ENCODE measurements around the gene PDCD4. TPM values are rescaled to one million over a fixed set of nuclear protein-coding genes. Genes with fewer than 3 reads are reported as not detected.

PDCD4 gene
- polyA plus RNA-seq, 1 of the 3 experiments (the other 2 are of a cell fraction): 23.3 TPM

GRCh38 chr10:110845756-110846620 is 25.7 kb upstream of the PDCD4 start:
- Histone ChIP-seq H3K4me1 (ENCODE audit: control insufficient read depth in 1 of 2, insufficient read depth in 2 of 2, low read depth in 1 of 2, low read length in 1 of 2) (peaks cover 0 to 14% of the 10 kb centered on the region in 2 experiments; a peak in 1 of 4 replicates), H3K9ac (no peak overlapping the region), H3K27me3 (ENCODE audit: insufficient read depth) (no peaks in the 10 kb centered on the region), H3K9me3 (no peaks in the 10 kb centered on the region), H3K4me3 (ENCODE audit: low read depth in 2 of 2, low read length in 1 of 2) (no peak overlapping the region), H3K9me2 (no peaks in the 10 kb centered on the region), H3K27ac (ENCODE audit: low read depth in 2 of 2, low read length in 1 of 2) (no peak overlapping the region; a peak in 1 of 4 replicates), H3F3A (replicated peaks; ENCODE audit: insufficient read depth) (no peaks in the 10 kb centered on the region), H4K20me1 (ENCODE audit: insufficient read depth) (no peaks in the 10 kb centered on the region), H3K79me2 (ENCODE audit: insufficient read depth) (no peaks in the 10 kb centered on the region), H2AFZ (ENCODE audit: low read depth) (no peak overlapping the region), H3K4me2 (no peak overlapping the region), H3K36me3 (replicated peaks in 1 of 2; ENCODE audit: control insufficient read depth in 1 of 2, insufficient read depth in 2 of 2, low read length in 1 of 2) (no peaks in the 10 kb centered on the region)
- CTCF ChIA-PET: interaction anchor here (0.8 kb wide), 1 partner anchor 13 kb away, joined by 3 read pairs; no protein-coding TSS in a partner anchor
- TF ChIP-seq ZBTB33 (IDR thresholded peaks at IDR 0.05; ENCODE audit: borderline replicate concordance, low read depth): no peak
- TF ChIP-seq RXRA (IDR thresholded peaks at IDR 0.05; ENCODE audit: borderline replicate concordance, low read depth): no peak
- TF ChIP-seq NRF1 (IDR thresholded peaks at IDR 0.05; ENCODE audit: low read depth, low read length): no peak
- no peak for TF ChIP-seq POLR2AphosphoS5 (IDR thresholded peaks at IDR 0.05; ENCODE audit: low read depth, low read length)
- no peak for TF ChIP-seq YY1 (IDR thresholded peaks at IDR 0.05; ENCODE audit: low read depth)
- no peak for TF ChIP-seq EP300 (IDR thresholded peaks at IDR 0.05; ENCODE audit: borderline replicate concordance in 1 of 2, low read depth in 1 of 2, low read length in 1 of 2)
- no peak for TF ChIP-seq JUND (IDR thresholded peaks at IDR 0.05)
- no peak for TF ChIP-seq PBX3 (IDR thresholded peaks at IDR 0.05)
- no peak for TF ChIP-seq GATA2 (CRISPR knock-in tag; IDR thresholded peaks at IDR 0.05)
- no peak for TF ChIP-seq SMC3 (IDR thresholded peaks at IDR 0.05; ENCODE audit: low read depth, low read length)
- TF ChIP-seq MEF2A (IDR thresholded peaks at IDR 0.05; ENCODE audit: borderline replicate concordance, low read depth): no peak
- TF ChIP-seq TEAD4 (IDR thresholded peaks at IDR 0.05; ENCODE audit: borderline replicate concordance, insufficient read depth): no peak
- no peak for TF ChIP-seq USF2 (IDR thresholded peaks at IDR 0.05; ENCODE audit: borderline replicate concordance, low read depth, low read length)
- no peak for TF ChIP-seq ELF1 (IDR thresholded peaks at IDR 0.05)
- TF ChIP-seq MXI1 (IDR thresholded peaks at IDR 0.05; ENCODE audit: low read depth, low read length): no peak
- TF ChIP-seq SIN3A (IDR thresholded peaks at IDR 0.05; ENCODE audit: borderline replicate concordance, low read depth, low read length): no peak
- TF ChIP-seq NFIC (IDR thresholded peaks at IDR 0.05; ENCODE audit: borderline replicate concordance): no peak
- TF ChIP-seq TCF12 (IDR thresholded peaks at IDR 0.05): no peak
- POLR2A ChIA-PET: interaction anchor here (1.0 to 1.5 kb wide), 3 partner anchors 11 to 18 kb away, joined by 3 to 4 read pairs (median 4); no protein-coding TSS in a partner anchor
- 59% methylated on average over 3 of the region's 3 CpGs for WGBS (ENCODE audit: low lambda C conversion rate)
- no peak for DNase-seq

All from SK-N-SH (cell line).